ENCODE measurements around the gene PGLYRP3. TPM values are rescaled to one million over a fixed set of nuclear protein-coding genes. Genes with fewer than 3 reads are reported as not detected.

The PGLYRP3 gene
- total and polyA plus RNA-seq, 2 of the 8 experiments (the other 6 are each of a cell fraction or from before 2014, with no cell fraction given): not detected

- TF ChIP-seq CHD7 (IDR thresholded peaks at IDR 0.05; ENCODE audit: insufficient replicate concordance, low read length): no peak
- no peak for TF ChIP-seq CTCF (IDR thresholded peaks at IDR 0.05; ENCODE audit: control extremely low read depth in 1 of 3, insufficient read depth in 1 of 3, low read depth in 1 of 3, low read length in 3 of 3)
- TF ChIP-seq HDAC6 (IDR thresholded peaks at IDR 0.05; ENCODE audit: low read depth, low read length): no peak
- no peak for TF ChIP-seq ZNF274 (IDR thresholded peaks at IDR 0.05; ENCODE audit: borderline replicate concordance, extremely low read depth, low read length)
- TF ChIP-seq ATF3 (IDR thresholded peaks at IDR 0.05; ENCODE audit: insufficient read depth, low read depth, low read length): no peak
- TF ChIP-seq EZH2 (IDR thresholded peaks at IDR 0.05; ENCODE audit: low read depth, low read length, severe bottlenecking): no peak
These were observed 18.9 kb downstream of the PGLYRP3 start (continued) for GRCh38 chr1:153293851-153294250.

Measured in H1 (cell line).